ENCODE results near the gene VIT.

Gene VIT

DNA sequence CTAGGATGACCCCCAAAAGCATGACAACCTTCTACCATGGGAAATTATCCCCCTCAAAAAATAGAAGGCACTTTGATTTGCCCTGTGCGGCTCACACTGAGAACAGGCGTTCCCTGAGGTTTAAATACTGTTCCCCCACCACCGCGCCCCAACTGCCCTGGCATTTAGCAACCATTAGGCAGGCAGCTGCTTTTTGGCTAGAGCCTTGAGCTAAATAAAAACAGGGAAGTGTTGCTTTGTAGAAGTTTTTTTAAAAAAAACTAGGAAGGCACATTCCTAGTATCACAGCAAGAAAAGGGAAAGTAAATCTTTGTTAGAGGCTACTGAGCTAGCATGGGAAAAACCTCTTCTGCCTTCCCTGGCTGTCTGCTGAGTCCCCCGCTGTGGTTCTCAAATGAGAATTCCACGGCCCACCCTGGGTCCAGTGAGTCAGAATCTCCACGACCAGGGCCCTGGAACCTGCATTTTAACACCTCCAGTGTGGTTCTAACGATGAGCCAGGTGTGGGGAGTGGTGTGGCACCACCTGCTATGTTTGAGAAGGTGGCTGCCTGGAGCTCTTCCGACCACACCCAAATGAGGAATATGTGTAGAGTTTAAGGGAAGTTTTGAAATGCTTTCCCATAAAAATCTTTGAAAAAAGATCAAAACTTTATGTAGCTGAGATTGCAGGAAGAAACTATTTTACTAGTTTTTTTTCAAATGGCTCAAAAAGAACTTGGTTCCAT, 66.4 kb downstream of the VIT start:
- DNase-seq (ENCODE audit: low read depth in 2 of 2): no peak

DNA sequence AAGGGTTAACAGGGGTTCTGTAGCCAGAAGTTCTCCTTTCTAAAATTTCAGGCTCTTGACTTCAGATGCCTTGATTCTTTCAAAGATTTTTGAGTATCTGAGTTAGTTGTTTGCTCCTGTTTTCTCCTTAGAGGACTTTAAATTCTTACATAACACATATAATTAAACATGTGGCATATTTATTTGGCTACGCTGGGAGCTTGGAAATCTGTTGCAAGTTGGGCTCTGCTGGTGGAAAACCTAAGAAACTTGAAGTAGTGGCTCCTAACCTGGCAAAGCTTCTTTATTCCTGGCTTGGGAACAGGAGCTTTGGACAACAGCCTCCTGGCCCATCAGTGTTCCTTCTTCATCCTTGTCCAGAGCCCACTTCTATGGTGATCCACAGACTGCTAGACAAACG, 72.6 kb downstream of the VIT start:
- no peak for DNase-seq (ENCODE audit: low read depth in 2 of 2)

DNA sequence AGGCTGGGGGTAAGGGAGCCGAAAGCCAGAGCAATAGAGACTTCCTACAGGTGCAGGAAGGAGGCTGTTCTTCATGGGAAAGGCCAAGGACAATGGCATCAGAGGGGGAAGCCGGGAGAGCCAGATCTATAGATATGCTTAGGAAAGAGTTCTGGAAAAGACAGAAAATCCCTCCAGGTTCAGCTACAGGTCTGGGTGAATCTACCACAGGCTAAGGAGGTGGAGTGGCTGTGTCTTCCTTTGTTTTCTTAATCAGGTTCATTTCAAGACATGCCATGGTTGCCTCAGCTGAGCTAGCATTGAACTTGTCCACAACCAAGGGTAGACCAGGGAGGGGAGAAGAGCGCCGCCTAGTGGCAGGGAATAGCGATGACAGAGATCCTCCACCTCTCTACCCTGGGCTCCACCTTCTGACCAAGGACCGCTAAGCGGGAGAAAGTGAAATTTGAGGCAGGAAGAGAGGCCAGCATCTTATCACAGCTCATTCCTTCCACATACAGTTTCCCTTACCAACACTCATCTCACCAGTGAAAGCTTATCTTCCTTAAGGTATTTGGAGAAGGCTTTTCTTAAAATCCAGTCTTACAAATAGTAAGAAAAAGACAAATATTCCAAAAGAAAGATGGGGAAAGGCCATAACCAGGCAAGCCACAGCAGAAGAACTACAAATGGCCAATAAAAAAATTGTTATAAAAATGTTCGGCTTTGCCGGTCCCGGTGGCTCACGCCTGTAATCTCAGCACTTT, 74.2 kb downstream of the VIT start:
- DNase-seq (ENCODE audit: low read depth in 2 of 2): no peak

DNA sequence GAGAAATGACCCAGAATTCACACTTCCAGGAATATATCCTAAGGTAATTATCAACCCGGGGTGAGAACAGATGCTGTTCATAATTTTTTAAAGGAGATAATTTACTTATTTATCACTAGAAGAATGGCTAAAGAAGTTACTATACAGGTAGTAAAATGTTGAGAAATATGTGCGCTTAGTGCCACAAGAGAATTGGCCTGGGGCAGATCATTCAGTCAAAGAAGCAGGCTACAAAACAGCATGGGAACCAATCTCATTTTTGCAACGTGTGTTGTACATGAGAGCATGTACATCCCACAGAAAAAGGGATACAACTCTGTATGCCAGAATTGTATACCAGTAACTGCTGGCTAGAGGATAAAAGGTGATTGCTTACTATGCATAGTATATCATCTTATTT, 75.2 kb downstream of the VIT start:
- no peak for DNase-seq (ENCODE audit: low read depth in 2 of 2)

DNA sequence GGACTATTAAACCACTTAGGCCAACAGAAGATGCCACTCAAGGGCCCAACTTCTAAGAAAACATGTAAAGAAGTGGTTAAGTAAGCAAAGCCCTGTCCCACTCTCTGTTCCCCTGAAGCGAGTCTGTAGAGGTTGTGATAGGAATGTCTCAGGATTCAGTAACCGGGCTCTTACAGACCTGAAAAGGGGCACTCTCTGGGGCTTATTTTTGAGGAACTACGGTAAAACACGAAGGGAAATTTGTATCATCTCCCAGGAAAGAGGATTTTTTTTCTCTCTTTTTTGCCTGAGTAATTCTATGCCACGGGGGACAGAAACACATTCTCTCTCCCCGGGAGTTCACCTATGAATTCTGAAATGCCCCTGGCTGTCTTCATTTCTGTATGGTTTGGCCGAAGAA, 77.4 kb downstream of the VIT start:
- DNase-seq (ENCODE audit: low read depth in 2 of 2): no peak

DNA sequence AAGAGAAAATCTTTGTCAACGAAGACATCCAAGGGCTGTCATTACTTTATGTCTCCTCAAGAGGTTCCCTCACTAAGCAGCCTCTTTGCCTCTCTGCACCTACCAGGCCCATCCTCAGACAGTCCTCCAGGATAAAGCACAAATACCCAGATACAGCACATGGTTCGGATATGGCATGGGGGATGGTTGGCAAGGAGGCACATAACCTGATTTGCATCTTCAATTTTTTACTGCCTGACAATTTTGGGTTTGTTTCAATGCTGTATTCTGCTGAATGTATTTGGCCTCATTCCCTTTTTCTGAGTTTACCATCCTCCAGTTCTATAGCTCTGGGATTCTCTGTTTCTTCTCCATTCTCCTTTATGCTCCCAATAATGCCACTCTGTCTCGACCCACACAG, 78.8 kb downstream of the VIT start:
- no peak for DNase-seq (ENCODE audit: low read depth in 2 of 2)

DNA sequence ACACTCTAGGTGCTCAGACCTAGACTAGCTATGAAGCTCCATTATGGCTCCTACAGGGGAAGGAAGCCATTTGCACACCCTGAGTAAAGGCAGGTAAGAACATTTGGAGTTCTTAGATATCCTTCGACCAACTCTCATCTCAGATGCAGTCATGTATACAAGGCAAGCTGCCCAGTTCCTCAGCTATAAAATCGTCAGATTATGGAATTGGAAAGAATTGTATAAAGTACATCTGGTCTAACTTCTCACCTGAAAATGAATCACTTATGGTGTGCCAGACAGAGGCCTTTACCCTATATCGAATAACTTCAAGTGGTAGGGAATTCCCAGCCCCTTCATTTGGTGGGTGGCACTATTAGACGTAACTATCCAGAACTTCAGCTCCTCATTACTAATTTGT, 79.3 kb downstream of the VIT start:
- DNase-seq (ENCODE audit: low read depth in 2 of 2): no peak

DNA sequence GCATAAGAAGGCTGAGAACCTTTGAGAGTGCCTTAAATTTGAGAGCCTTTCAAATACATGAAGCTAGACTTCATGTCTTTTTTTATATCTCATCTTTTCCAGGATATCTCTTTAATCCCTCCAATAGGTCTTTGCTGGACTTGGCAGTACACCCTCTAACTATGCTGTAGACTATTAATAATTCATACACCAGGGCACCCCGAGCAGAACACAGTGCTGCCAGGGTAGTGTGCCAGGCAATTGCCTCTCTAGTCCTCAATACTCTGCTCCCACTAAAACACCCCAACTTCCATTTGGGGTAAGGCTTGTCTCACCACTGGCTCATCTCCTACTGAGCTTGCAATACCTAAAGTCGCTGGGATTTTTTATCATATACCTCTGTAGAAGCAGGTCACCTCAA, 80.8 kb downstream of the VIT start:
- no peak for DNase-seq (ENCODE audit: low read depth in 2 of 2)

DNA sequence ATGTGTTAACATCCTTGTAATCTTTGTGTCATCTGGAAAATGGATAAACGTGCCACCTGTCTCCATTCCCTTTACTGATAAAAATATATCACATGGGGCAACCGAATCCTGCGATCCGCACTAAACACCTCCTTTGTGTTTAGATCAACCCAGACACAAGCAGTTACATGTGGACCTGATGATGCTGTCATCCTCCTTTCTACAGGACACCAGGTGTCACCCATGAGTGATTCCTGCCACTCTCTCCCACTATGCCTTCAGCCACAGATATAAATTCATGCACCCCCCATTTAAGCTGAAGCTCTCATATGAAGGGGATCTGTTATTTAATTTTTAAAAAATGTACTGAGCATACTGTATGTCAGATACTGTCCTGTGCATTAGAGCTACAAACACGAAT, 81.3 kb downstream of the VIT start:
- no peak for DNase-seq (ENCODE audit: low read depth in 2 of 2)

DNA sequence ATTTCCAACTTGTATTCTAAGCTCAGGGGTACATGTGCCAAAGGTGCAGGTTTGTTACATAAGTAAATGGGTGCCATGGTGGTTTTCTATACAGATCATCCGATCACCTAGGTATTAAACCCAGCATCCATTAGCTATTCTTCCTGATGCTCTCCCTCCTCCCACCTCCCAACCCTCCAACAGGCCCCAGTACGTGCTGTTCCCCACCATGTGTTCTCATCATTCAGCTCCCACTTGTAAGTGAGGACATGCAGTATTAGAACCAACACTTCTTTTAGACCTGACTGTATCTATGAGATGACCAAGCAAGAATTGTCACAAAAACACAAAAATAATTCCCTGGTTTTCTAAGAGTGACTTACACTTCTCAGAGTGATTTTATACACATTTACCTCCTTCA, 83.0 kb downstream of the VIT start:
- no peak for DNase-seq (ENCODE audit: low read depth in 2 of 2)

DNA sequence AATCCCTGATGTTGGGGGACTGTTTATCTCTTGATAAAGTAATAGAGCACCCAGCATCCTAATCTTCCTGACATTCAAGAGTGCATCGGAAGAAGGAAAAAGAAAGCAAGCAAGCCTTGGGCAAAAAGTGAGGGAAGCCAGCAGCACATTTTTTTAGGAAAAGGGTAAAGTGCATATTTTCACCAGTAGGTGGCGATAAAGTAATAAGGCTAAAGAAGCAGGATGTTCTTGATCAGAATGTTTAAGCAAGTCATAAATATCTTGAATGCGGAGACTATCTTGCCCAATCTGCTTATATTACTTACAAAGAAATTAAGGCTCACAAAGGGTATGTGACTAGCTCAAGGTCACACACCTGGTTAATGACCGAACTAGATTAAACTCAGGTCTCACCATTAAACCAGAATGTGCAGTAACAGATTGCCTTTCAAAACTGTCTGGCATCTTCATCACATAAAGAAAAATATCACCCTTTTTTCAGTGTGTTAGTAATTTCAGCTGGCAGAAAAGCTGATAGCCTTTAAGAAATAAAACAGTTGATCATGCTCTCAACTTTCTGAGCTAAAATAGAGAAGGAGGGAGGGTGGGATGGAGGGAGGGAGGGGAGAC, 83.8 kb downstream of the VIT start:
- no peak for DNase-seq (ENCODE audit: low read depth in 2 of 2)

DNA sequence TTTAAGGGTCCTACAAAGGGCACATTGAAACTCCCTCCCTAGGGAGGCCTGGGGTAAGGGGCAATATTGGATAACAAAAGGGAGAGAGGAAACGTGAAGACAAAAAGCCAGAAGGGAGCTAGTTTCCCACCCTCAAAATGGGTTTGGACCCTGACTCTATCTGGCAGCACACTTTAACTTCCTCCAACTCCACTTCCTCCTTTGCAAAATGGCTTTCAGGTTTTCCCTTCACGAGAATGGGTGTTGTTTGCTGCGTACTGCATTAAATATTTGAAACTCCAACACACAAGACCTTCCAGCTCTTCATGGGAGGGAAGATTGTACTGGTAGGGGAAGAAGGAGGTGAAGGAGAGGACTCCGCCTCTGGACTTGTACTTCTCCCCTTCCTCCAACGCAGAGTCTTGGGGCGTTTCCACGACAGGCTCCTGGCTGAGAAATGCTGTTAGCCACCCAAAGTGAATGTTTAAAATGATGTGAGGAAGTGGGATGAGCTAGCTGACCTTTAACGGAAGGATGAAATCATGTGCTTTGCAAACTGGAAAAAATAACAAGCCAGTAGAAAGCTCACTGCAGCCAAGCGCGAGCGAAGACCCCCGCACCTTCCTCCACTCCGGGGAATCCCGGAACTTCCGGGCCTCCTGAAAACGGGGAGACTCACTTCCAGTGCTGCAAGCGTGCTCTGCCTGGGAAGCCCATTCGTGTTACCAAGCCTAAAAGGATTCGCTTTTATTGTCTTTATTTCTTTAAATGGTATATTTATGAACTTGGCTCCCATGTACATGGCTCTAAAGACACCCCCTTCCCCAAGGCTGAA, 85.6 kb downstream of the VIT start:
- no peak for DNase-seq (ENCODE audit: low read depth in 2 of 2)

DNA sequence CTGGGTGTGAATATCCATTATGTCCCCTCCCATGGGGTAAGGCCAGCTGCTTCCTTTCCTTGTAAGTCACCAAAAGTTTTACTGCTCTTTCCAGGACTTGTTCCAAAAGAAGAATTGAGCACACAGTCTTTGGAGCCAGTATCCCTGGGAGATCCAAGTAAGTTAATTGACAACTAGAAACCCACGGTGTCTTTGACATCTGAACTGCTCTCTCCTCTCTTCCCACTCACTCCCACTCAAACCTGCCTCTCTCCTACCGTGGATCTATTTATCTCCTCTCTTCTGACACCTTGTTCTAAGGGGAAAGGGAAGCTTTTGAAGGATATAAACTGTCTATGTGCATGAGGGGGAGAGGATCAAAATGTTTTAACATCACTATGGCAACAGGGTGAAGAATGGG, 86.7 kb downstream of the VIT start:
- DNase-seq (ENCODE audit: low read depth in 2 of 2): no peak

DNA sequence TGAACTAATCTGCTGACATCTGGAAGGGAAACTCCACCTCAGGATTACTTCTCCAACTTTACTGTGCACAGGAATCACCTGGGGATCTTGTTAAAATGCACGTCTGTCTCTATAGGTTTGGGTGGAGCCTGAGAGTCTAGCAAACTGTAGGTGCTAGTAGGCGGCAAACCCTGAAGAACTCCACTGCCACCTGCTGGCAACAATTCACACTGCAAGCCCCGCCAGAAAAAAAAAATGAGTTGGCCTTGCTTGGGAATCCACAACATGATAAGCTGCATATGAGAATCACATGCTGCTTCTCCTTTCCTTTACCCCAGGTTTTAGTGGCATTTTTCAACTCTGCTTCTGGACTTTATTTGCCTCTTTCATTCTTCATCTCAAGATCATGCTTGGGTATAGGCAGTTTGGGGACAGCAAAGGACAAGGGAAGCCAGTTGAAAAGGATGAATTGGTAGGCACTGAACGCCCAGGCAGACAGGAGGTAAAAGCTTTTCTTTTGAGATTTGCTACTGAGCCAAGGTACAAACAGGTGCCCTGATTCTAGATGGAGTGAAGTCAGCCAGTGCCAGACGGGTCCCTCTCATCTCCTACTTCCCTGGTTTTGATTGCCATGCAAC, 88.8 kb downstream of the VIT start:
- peak; percentile 18 to 27 for DNase-seq (ENCODE audit: low read depth in 2 of 2)

DNA sequence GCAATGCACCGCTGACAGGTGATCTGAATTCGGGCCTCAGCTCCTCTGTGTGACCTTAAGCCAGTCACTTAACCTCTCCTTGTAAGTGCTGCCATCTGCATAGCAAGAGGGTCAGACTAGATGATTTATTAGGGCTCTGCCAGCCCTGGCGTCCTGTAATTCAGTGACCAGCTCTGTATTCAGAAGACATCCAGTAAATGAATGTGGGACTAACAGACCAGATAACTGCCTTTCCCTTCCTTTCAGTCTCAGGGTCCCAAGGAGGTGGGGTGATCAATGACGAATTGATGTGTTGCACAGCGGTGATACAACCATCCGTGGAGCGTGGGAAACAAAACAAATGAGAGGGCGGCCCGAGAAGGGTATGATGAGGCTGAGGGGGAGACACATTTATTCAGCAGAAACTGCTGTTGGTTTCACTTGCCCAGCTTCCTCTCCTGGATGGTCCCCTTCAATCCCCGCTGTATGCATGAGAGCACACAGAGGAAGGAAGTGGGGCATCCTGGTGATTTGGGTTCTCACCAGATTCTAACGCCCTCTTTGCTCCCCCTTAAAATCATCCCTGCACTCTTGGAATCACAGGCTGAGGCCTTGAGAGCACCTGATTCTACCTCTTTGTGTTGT, 92.8 kb downstream of the VIT start:
- DNase-seq (ENCODE audit: low read depth in 2 of 2): no peak

DNA sequence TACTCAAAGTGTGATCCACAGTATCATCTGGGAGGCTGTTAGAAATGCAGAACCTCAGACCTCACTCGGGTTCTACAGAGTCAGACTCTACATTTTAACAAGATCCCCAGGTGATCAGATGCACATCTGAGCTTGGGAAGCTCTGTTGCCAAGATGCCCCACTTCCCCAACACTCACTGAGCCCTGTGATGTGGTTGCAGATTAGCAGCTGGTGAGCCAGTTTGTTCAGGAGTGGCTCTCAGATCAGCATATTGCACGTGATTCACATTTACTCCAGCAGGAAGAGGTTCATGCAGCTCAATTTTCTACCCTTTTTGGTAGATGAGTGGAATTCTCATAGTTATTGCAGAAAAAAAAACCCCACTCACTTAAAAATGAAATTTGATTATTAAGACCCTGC, 96.4 kb downstream of the VIT start:
- no peak for DNase-seq (ENCODE audit: low read depth in 2 of 2)

DNA sequence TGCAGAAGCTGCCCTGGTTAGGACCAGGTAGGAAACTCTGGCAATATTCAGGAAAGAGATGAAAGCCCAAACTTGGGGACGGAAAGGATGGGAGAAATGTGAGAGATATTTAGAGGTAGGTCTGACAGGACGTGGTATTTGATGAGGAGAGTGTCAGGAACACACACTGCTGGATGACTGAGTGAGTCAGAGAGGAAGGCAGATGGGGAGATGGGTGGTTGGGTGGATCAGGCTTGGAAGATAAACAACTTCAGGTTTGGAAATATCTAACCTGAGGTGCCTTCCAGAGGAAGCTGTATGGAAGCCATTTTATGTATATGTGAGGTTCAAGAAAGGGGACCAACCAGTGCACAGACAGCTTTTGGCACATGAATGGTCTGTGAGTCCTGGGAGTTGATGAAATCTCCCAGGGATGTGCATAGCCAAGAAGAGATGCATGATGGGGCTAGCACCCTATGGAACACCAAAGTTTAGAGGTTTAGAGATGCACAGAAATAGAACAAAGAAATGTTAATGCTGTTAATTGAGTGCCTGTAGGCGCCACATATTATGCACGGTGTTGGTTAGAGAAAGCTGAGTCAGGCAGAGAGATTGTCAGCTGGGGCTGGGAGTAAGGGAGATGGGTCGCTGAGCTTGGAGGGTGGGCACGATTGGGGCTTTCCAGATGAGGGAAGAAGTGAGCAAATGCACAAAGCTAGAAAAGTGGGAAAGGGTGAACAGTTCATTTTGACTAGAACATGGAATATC, 101.0 kb downstream of the VIT start:
- DNase-seq (ENCODE audit: low read depth in 2 of 2): no peak

DNA sequence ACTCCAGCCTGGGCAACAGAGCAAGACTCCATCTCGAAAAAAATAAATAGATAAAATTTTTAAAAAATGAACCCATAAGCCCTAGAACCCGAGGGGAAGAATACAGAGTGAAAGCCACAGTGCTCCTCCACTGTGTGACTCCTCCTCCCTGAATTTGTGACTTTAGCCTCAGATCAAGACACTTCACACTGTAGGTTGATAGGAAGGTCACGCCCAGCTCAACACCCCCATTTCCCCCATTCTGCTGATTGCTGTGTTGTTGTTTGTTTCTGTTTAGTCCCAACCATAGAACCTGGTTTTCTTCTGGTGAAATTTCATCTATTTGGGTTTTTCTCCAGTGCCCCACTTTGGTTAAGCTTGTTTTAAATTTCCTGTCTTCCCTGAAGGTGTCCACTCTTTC, 102.2 kb downstream of the VIT start:
- peak in 1 of 2 donors; percentile 10 for DNase-seq (ENCODE audit: low read depth in 2 of 2)

DNA sequence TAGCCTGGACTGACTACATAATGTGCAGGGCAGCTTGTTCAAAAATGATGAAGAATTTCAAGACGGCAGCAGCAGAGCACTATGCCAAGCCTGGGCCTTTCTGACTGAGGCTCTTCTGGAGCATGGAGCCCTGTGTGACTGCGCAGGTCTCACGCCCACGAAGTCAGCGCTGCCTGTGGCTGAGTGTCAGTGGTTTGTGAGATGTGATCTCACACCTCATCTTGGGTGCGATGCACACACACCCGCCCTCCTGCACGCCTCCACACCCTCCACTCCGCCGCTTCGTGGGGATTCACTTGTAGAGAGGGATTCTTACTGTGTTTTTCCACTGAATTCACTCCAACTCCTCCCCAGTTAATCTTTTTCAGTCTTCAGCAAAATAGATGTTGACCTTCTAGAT, 103.9 kb downstream of the VIT start:
- DNase-seq (ENCODE audit: low read depth in 2 of 2): peak; percentile 38 to 64

DNA sequence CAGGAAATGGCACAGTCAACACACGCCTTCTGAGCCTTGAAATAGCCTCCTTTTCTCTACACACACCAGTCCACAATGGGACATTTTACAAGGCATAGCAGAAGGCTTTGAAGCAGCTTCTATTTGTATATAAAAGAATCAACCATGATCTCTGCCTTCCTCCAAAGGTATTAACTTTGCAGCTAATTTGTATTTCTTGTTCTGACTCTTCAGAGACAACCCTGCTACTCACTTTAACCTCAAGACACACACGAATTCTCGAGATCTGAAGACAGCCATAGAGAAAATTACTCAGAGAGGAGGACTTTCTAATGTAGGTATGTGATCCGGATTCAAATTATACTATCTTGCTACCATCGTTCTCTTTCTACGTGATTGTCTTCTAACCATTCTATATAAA, 104.6 kb downstream of the VIT start:
- DNase-seq (ENCODE audit: low read depth in 2 of 2): no peak

DNA sequence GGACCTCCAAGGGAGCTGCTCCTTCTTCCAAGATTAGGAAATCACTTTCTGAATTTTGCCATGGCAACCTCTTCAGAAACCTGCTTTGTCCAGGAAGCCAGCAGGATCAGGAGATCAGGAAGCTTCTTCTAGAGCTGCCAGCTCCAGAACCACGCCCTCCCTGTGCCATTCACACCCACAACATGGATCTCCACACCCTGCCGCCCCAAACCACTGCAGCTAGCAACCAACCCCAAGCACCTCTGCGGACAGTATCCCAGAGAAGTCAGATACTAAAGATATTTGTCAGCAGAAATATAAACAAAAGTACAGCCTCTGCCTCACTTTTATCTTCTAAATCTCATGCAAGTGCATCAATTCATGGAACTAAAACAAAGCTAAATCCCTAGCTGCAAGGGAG, 106.4 kb downstream of the VIT start:
- DNase-seq (ENCODE audit: low read depth in 2 of 2): no peak

All from stimulated activated CD8-positive, alpha-beta memory T cell treated with anti-CD3 and anti-CD28 coated beads, Interleukin-7, amount 100 ng/mL, for 4 hours (primary cell).